IMR-90 (cell line): ENCODE results near the gene IL1B. TPM values are rescaled to one million over a fixed set of nuclear protein-coding genes. Genes with fewer than 3 reads are reported as not detected.

Experiments
- ATAC-seq: fragments of 200-7000 bp; cut with Tn5 transposase; 2 replicates; pipeline ENCODE4 v1.9.1; 2020; ENCODE audit warnings: low read depth, mild to moderate bottlenecking, moderate library complexity
- BruUV-seq: library from RNA; stranded (reverse); fragments of 400-500 nt; replicated peaks from 2 replicates; lab custom pipeline; 2021; lab: Mats Ljungman, UMichigan
- CTCF ChIA-PET: fragments of 300-600 bp; formaldehyde crosslinking; extraction: SDS; loops from one replicate; lab custom pipeline; 2021; ENCODE audit warnings: antibody characterized with exemption; lab: Yijun Ruan, JAX
- POLR2A ChIA-PET: fragments of 300-600 bp; sonication (Branson Sonifier 250); formaldehyde crosslinking; loops from one replicate; lab custom pipeline; 2022; ENCODE audit warnings: antibody characterized with exemption; ENCODE audit not compliant: unreplicated experiment; lab: Charles Lee
- DNase-seq: peaks from one replicate; pipeline ENCODE4 v3.0.0; 2013
- H2AFZ ChIP-seq: replicated peaks from 2 replicates; pipeline ENCODE3; 2013; ENCODE audit warnings: low read length, mild to moderate bottlenecking; ENCODE audit not compliant: poor library complexity
- H2AK5ac ChIP-seq: 2 replicates; pipeline ENCODE4 v1.6.1; 2013; ENCODE audit warnings: low read depth, low read length, inconsistent platforms
- H2AK9ac ChIP-seq: replicated peaks from 2 replicates; pipeline ENCODE3; 2013; ENCODE audit warnings: mild to moderate bottlenecking, low read depth, low read length, moderate library complexity; ENCODE audit not compliant: poor library complexity
- H2BK120ac ChIP-seq: 2 replicates; pipeline ENCODE4 v1.6.1; 2013; ENCODE audit warnings: low read depth, low read length, inconsistent platforms
- H2BK15ac ChIP-seq: 3 replicates; pipeline ENCODE4 v1.6.1; 2013; ENCODE audit warnings: low read depth, low read length, inconsistent platforms
- H2BK20ac ChIP-seq: 2 replicates; pipeline ENCODE4 v1.6.1; 2013; ENCODE audit warnings: low read depth, mild to moderate bottlenecking, inconsistent platforms, low read length, moderate library complexity
- H2BK5ac ChIP-seq: 2 replicates; pipeline ENCODE4 v1.6.1; 2013; ENCODE audit warnings: mild to moderate bottlenecking, low read depth, low read length, inconsistent platforms; ENCODE audit not compliant: poor library complexity, severe bottlenecking
- H3K14ac ChIP-seq: replicated peaks from 2 replicates; pipeline ENCODE4 v1.6.1; 2013; ENCODE audit warnings: low read depth, low read length, inconsistent platforms
- H3K18ac ChIP-seq: 2 replicates; pipeline ENCODE4 v1.6.1; 2013; ENCODE audit warnings: low read depth, low read length, control low read depth
- H3K23ac ChIP-seq: 2 replicates; pipeline ENCODE4 v1.6.1; 2013; ENCODE audit warnings: low read depth, low read length, inconsistent platforms
- H3K27ac ChIP-seq: 2 replicates; pipeline ENCODE4 v1.5.1; 2013; ENCODE audit warnings: mild to moderate bottlenecking, control low read depth, low read length; ENCODE audit not compliant: insufficient read depth
- H3K27me3 ChIP-seq: 2 replicates; pipeline ENCODE4 v1.6.1; 2013; ENCODE audit warnings: low read length; ENCODE audit not compliant: control insufficient read depth, insufficient read depth
- H3K36me3 ChIP-seq: 2 replicates; pipeline ENCODE4 v1.6.1; 2013; ENCODE audit warnings: low read length, mixed read lengths; ENCODE audit not compliant: control insufficient read depth, insufficient read depth
- H3K4ac ChIP-seq: 2 replicates; pipeline ENCODE4 v1.6.1; 2013; ENCODE audit warnings: low read depth, low read length, inconsistent platforms
- H3K4me1 ChIP-seq: 2 replicates; pipeline ENCODE4 v1.6.1; 2013; ENCODE audit warnings: low read length, mixed read lengths; ENCODE audit not compliant: control insufficient read depth, insufficient read depth
- H3K4me2 ChIP-seq: 2 replicates; pipeline ENCODE4 v1.6.1; 2013; ENCODE audit warnings: low read depth, mild to moderate bottlenecking, control low read depth, low read length, moderate library complexity
- H3K4me3 ChIP-seq: 2 replicates; pipeline ENCODE4 v1.5.1; 2013; ENCODE audit warnings: low read depth, mild to moderate bottlenecking, control low read depth, low read length, moderate library complexity; ENCODE audit not compliant: insufficient read depth
- H3K56ac ChIP-seq: 2 replicates; pipeline ENCODE4 v1.6.1; 2013; ENCODE audit warnings: low read length, inconsistent platforms; ENCODE audit not compliant: insufficient read depth; ENCODE audit errors: extremely low read depth
- H3K79me1 ChIP-seq, 2 experiments: 2 replicates each; pipeline ENCODE4 v1.6.1; 2013; ENCODE audit warnings: low read length in 2 of 2, inconsistent platforms in 1 of 2, low read depth in 1 of 2
- H3K9ac ChIP-seq: 2 replicates; pipeline ENCODE4 v1.6.1; 2013; ENCODE audit warnings: low read depth, low read length, control low read depth
- H3K9me1 ChIP-seq: 2 replicates; pipeline ENCODE4 v1.6.1; 2013; ENCODE audit warnings: low read length, inconsistent platforms; ENCODE audit not compliant: insufficient read depth
- H3K9me3 ChIP-seq: 2 replicates; pipeline ENCODE4 v1.6.1; 2013; ENCODE audit warnings: low read length; ENCODE audit not compliant: control insufficient read depth, insufficient read depth
- H4K20me1 ChIP-seq: 2 replicates; pipeline ENCODE4 v1.6.1; 2013; ENCODE audit warnings: low read length, inconsistent platforms; ENCODE audit not compliant: insufficient read depth
- H4K5ac ChIP-seq: 2 replicates; pipeline ENCODE4 v1.6.1; 2013; ENCODE audit warnings: mild to moderate bottlenecking, low read depth, low read length, control low read depth
- H4K8ac ChIP-seq, 2 experiments: 2 replicates each; pipeline ENCODE4 v1.6.1; 2013; ENCODE audit warnings: low read depth in 2 of 2, low read length in 2 of 2, control low read depth in 1 of 2, inconsistent platforms in 1 of 2
- H4K91ac ChIP-seq: 2 replicates; pipeline ENCODE4 v1.6.1; 2013; ENCODE audit warnings: low read depth, low read length, inconsistent platforms; ENCODE audit not compliant: insufficient read depth
- BHLHE40 ChIP-seq: fragments of 150-350 bp; IDR thresholded peaks from 2 replicates; pipeline ENCODE4 v1.6.1; 2016; ENCODE audit warnings: mild to moderate bottlenecking, low read depth, low read length
- CEBPB ChIP-seq: IDR thresholded peaks from 2 replicates; pipeline ENCODE4 v1.6.1; 2012; ENCODE audit warnings: low read depth, low read length, improper control_type of control experiment
- CHD1 ChIP-seq: IDR thresholded peaks from 2 replicates; pipeline ENCODE4 v1.6.1; 2012; ENCODE audit warnings: low read depth, low read length, improper control_type of control experiment
- FOS ChIP-seq: fragments of 150-350 bp; IDR thresholded peaks from 2 replicates; pipeline ENCODE4 v1.6.1; 2016; ENCODE audit warnings: low read depth, low read length
- MAFK ChIP-seq: IDR thresholded peaks from 2 replicates; pipeline ENCODE4 v1.6.1; 2012; ENCODE audit warnings: low read depth, low read length, improper control_type of control experiment
- MAZ ChIP-seq: IDR thresholded peaks from 2 replicates; pipeline ENCODE4 v1.6.1; 2012; ENCODE audit warnings: low read depth, mild to moderate bottlenecking, low read length, improper control_type of control experiment, moderate library complexity, borderline replicate concordance
- MXI1 ChIP-seq: IDR thresholded peaks from 2 replicates; pipeline ENCODE4 v1.6.1; 2012; ENCODE audit warnings: low read depth, mild to moderate bottlenecking, low read length, moderate library complexity, borderline replicate concordance
- NFE2L2 ChIP-seq: fragments of 150-350 bp; IDR thresholded peaks from 2 replicates; pipeline ENCODE4 v1.6.1; 2016; ENCODE audit warnings: low read depth, mild to moderate bottlenecking, low read length
- POLR2A ChIP-seq: IDR thresholded peaks from 2 replicates; pipeline ENCODE4 v1.6.1; 2012; ENCODE audit warnings: mild to moderate bottlenecking, low read depth, low read length
- RAD21 ChIP-seq: IDR thresholded peaks from 2 replicates; pipeline ENCODE4 v1.6.1; 2012; ENCODE audit warnings: low read length, improper control_type of control experiment
- RCOR1 ChIP-seq: IDR thresholded peaks from 2 replicates; pipeline ENCODE4 v1.6.1; 2012; ENCODE audit warnings: mild to moderate bottlenecking, low read length, improper control_type of control experiment; ENCODE audit not compliant: insufficient replicate concordance
- RFX5 ChIP-seq: IDR thresholded peaks from 2 replicates; pipeline ENCODE4 v1.8.0; 2012; ENCODE audit warnings: low read depth, mild to moderate bottlenecking, low read length, moderate library complexity
- SMC3 ChIP-seq: fragments of 150-350 bp; IDR thresholded peaks from 2 replicates; pipeline ENCODE4 v1.6.1; 2016; ENCODE audit warnings: low read depth, mild to moderate bottlenecking, antibody characterized with exemption, low read length, moderate library complexity
- WGBS, 2 experiments: methylation state at CpG; one replicate each; pipeline versions ENCODE4 v1.1.5 to v1.1.7; 2013; ENCODE audit warnings: missing lambda C conversion rate in 2 of 2; ENCODE audit not compliant: insufficient read length in 1 of 2; ENCODE audit errors: extremely low coverage in 2 of 2; 5-methylcytosine and 5-hydroxymethylcytosine counted together
- dilution Hi-C: fragments of 300-500 bp; cut with HindIII; formaldehyde crosslinking; loops from one replicate; pipeline ENCODE4 v1.14.3; 2018; ENCODE audit warnings: low sequenced_read_pairs; ENCODE audit not compliant: unreplicated experiment
- in situ Hi-C: fragments of 300-500 bp; cut with MboI; formaldehyde crosslinking; loops from 3 replicates; pipeline ENCODE4 v1.14.3; 2019; ENCODE audit warnings: low sequenced_read_pairs, inconsistent platforms, mixed read lengths
- intact Hi-C: fragments of 100-400 bp; cut with micrococcal nuclease; formaldehyde crosslinking; loops from 2 replicates; pipeline ENCODE4 v1.10.0; 2022
- polyA plus RNA-seq, 3 experiments: library from polyadenylated mRNA; depleted of rRNA; stranded (reverse); fragments of >200 nt; gene quantifications; 2 replicates each; pipeline ENCODE4 v1.2.3, GENCODE V29; 2012; ENCODE audit warnings: low replicate concordance in 1 of 3
- total RNA-seq: library from RNA; depleted of rRNA; stranded (reverse); fragments of >200 nt; gene quantifications from 2 replicates; pipeline ENCODE4 v1.2.3, GENCODE V29; 2012
- TF ChIP-seq, protein P1 (sequence below): conservative IDR thresholded peaks from 2 replicates; pipeline ENCODE4 v1.5.1; 2012; ENCODE audit warnings: mild to moderate bottlenecking, low read depth, low read length, improper control_type of control experiment
- TF ChIP-seq, protein P2 (sequence below): fragments of 150-350 bp; IDR thresholded peaks from 2 replicates; pipeline ENCODE4 v1.6.1; 2017; ENCODE audit warnings: mild to moderate bottlenecking, antibody characterized with exemption, low read length, low read depth

IL1B gene
- total and polyA plus RNA-seq, 2 of the 4 experiments (the other 2 are of a cell fraction): 3.0 to 4.4 TPM

DNA sequence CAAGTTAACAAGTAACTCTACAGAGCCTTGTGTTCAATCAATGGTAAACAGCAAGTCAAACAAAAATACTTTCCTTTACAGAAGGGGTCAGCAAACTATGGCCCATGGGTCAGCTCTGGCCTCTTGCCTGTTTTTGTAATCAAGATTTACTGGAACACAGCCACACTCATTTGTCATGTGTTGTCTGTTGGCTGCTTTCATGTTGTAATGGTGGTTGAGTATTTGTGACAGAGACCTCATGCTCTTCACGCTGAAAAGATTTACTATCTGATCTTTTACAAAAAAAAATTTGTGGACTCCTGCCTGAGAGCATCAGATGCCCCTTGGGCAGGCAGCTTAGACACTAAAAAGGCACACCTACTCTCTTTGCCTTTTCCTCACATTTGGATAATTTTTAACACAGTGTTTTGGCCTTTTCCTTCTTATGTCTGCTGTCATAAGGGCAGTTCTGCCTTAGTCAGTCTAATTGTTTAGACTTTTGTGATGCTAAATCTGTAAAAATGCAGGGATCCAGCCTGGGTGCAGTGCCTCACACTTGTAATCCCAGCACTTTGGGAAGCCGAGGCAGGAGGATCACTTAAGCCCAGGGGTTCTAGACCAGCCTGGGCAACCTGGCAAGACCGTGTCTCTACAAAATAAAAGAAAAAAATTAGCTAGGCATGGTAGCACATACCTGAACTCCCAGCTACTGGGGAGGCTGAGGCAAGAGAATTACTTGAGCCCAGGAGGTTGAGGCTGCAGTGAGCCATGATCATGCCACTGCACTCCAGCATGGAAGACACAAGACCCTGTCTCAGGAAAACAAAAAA is 18.3 kb downstream of the IL1B start:
- Histone ChIP-seq H4K20me1 (no peaks in the 10 kb centered on the region), H3K9me1 (peaks cover 5% of the 10 kb centered on the region), H3K14ac (no peak overlapping the region), H2BK120ac (no peak overlapping the region), H3K27me3 (no peaks in the 10 kb centered on the region), H3K4ac (peak overlapping the region; percentile 19; the same call in 1 of the 2 replicates), H3K9ac (no peak overlapping the region), H4K5ac (no peak overlapping the region), H2BK5ac (no peak overlapping the region), H2BK20ac (no peak overlapping the region), H3K56ac (no peak overlapping the region), H3K36me3 (no peaks in the 10 kb centered on the region), H3K4me2 (no peak overlapping the region), H3K27ac (no peak overlapping the region), H2AFZ (no peak overlapping the region), H4K91ac (no peak overlapping the region), H3K23ac (no peak overlapping the region), H3K79me1 (peaks cover 4 to 7% of the 10 kb centered on the region in 2 experiments; a peak in 2 of 4 replicates), H4K8ac (no peak overlapping the region), H2BK15ac (no peak overlapping the region), H2AK9ac (no peak overlapping the region), H3K4me1 (peaks cover 12% of the 10 kb centered on the region), H3K18ac (peak overlapping the region; percentile 68; the same call in 1 of the 2 replicates), H3K9me3 (0 out of 2 replicates have a peak, but pooled peaks cover 1% of the 10 kb centered on the region), H2AK5ac (no peak overlapping the region), H3K4me3 (no peak overlapping the region)
- BruUV-seq: no TSS peak
- ATAC-seq (no peak), DNase-seq (no peak)
- CTCF ChIA-PET: interaction anchor here (0.6 kb wide), 1 partner anchor 13 kb away, joined by 4 read pairs; no protein-coding TSS in a partner anchor
- intact Hi-C loops (no loop called here), in situ Hi-C loops (no loop called here), dilution Hi-C loops (no loop called here)
- WGBS, 2 experiments: no CpG with 5 or more reads among the region's 3 CpGs
- POLR2A ChIA-PET: no interaction called here
- TF ChIP-seq MAFK (no peak), MAZ (no peak), CHD1 (no peak), NFE2L2 (no peak), RCOR1 (no peak), POLR2A (no peak), FOS (no peak), RFX5 (no peak), BHLHE40 (no peak), SMC3 (no peak), MXI1 (no peak), CEBPB (no peak), RAD21 (no peak)
- TF ChIP-seq, protein P1, sequence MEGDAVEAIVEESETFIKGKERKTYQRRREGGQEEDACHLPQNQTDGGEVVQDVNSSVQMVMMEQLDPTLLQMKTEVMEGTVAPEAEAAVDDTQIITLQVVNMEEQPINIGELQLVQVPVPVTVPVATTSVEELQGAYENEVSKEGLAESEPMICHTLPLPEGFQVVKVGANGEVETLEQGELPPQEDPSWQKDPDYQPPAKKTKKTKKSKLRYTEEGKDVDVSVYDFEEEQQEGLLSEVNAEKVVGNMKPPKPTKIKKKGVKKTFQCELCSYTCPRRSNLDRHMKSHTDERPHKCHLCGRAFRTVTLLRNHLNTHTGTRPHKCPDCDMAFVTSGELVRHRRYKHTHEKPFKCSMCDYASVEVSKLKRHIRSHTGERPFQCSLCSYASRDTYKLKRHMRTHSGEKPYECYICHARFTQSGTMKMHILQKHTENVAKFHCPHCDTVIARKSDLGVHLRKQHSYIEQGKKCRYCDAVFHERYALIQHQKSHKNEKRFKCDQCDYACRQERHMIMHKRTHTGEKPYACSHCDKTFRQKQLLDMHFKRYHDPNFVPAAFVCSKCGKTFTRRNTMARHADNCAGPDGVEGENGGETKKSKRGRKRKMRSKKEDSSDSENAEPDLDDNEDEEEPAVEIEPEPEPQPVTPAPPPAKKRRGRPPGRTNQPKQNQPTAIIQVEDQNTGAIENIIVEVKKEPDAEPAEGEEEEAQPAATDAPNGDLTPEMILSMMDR: no peak
- TF ChIP-seq, protein P2, sequence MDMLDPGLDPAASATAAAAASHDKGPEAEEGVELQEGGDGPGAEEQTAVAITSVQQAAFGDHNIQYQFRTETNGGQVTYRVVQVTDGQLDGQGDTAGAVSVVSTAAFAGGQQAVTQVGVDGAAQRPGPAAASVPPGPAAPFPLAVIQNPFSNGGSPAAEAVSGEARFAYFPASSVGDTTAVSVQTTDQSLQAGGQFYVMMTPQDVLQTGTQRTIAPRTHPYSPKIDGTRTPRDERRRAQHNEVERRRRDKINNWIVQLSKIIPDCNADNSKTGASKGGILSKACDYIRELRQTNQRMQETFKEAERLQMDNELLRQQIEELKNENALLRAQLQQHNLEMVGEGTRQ: no peak
